SK-N-SH (cell line): ENCODE measurements around the gene CAMKMT. TPM values are rescaled to one million over a fixed set of nuclear protein-coding genes. Genes with fewer than 3 reads are reported as not detected.

Experiments
- CTCF ChIA-PET: fragments of 300-600, 350-600 bp; formaldehyde crosslinking; extraction: SDS; loops from one replicate; lab custom pipeline; 2021; lab: Yijun Ruan, JAX
- POLR2A ChIA-PET: fragments of 350-600 bp; sonication (Branson Sonifier 250); formaldehyde crosslinking; extraction: SDS; loops from one replicate; lab custom pipeline; 2020; ENCODE audit warnings: antibody characterized with exemption, inconsistent platforms; lab: Yijun Ruan, JAX
- DNase-seq: peaks from one replicate; pipeline ENCODE4 v3.0.0; 2012
- H2AFZ ChIP-seq: fragments of 200-600 bp; sonication (generic); 2 replicates; pipeline ENCODE4 v1.8.1; 2016; ENCODE audit warnings: antibody characterized with exemption, mild to moderate bottlenecking, low read depth
- H3F3A ChIP-seq: fragments of 200-600 bp; sonication (generic); replicated peaks from 2 replicates; pipeline ENCODE3; 2016; ENCODE audit warnings: antibody characterized with exemption, mild to moderate bottlenecking; ENCODE audit not compliant: insufficient read depth
- H3K27ac ChIP-seq, 2 experiments: fragments of 200-500 bp in 1 of 2; fragments of 200-600 bp in 1 of 2; sonication (Bioruptor generic) in 1 of 2; sonication (generic), shearing (Covaris generic) in 1 of 2; 2 replicates each; pipeline versions ENCODE4 v1.5.1 to v1.6.1; 2014 to 2016; ENCODE audit warnings: low read depth in 2 of 2, inconsistent platforms in 1 of 2, low read length in 1 of 2, mild to moderate bottlenecking in 1 of 2, mixed read lengths in 1 of 2
- H3K27me3 ChIP-seq: fragments of 200-600 bp; sonication (generic), shearing (Covaris generic); 2 replicates; pipeline ENCODE4 v1.6.1; 2016; ENCODE audit warnings: mixed run types; ENCODE audit not compliant: insufficient read depth
- H3K36me3 ChIP-seq, 2 experiments: fragments of 200-500 bp in 1 of 2; fragments of 200-600 bp in 1 of 2; sonication (Bioruptor generic) in 1 of 2; sonication (generic) in 1 of 2; replicated peaks in 1 of 2; 2 replicates each; pipeline versions ENCODE3 to v1.5.1; 2014 to 2016; ENCODE audit warnings: low read length in 1 of 2, mild to moderate bottlenecking in 1 of 2; ENCODE audit not compliant: insufficient read depth in 2 of 2, control insufficient read depth in 1 of 2
- H3K4me1 ChIP-seq, 2 experiments: fragments of 200-500 bp in 1 of 2; fragments of 200-600 bp in 1 of 2; sonication (Bioruptor generic) in 1 of 2; sonication (generic), shearing (Covaris generic) in 1 of 2; 2 replicates each; pipeline versions ENCODE4 v1.5.1 to v1.6.1; 2014 to 2016; ENCODE audit warnings: low read depth in 1 of 2, low read length in 1 of 2, mixed run types in 1 of 2; ENCODE audit not compliant: insufficient read depth in 2 of 2, control insufficient read depth in 1 of 2
- H3K4me2 ChIP-seq: fragments of 200-600 bp; sonication (generic), shearing (Covaris generic); 2 replicates; pipeline ENCODE4 v1.6.1; 2017; ENCODE audit warnings: mixed run types
- H3K4me3 ChIP-seq, 2 experiments: fragments of 200-500 bp in 1 of 2; fragments of 200-600 bp in 1 of 2; sonication (Bioruptor generic) in 1 of 2; sonication (generic), shearing (Covaris generic) in 1 of 2; 2 replicates each; pipeline versions ENCODE4 v1.5.1 to v1.8.1; 2014 to 2016; ENCODE audit warnings: low read depth in 2 of 2, inconsistent platforms in 1 of 2, low read length in 1 of 2, mild to moderate bottlenecking in 1 of 2, mixed read lengths in 1 of 2, moderate library complexity in 1 of 2
- H3K79me2 ChIP-seq: fragments of 200-600 bp; sonication (generic); 2 replicates; pipeline ENCODE4 v1.8.1; 2017; ENCODE audit warnings: mild to moderate bottlenecking; ENCODE audit not compliant: insufficient read depth
- H3K9ac ChIP-seq: fragments of 200-600 bp; sonication (generic); 2 replicates; pipeline ENCODE4 v1.6.1; 2017; ENCODE audit warnings: mixed run types
- H3K9me2 ChIP-seq: fragments of 200-600 bp; sonication (generic); 2 replicates; pipeline ENCODE4 v1.6.1; 2017; ENCODE audit warnings: mixed run types
- H3K9me3 ChIP-seq: fragments of 200-600 bp; sonication (generic); 2 replicates; pipeline ENCODE4 v1.6.1; 2017; ENCODE audit warnings: mixed run types, mild to moderate bottlenecking, moderate library complexity
- H4K20me1 ChIP-seq: fragments of 200-600 bp; sonication (generic); 2 replicates; pipeline ENCODE4 v1.6.1; 2017; ENCODE audit warnings: mild to moderate bottlenecking, mixed run types; ENCODE audit not compliant: insufficient read depth
- EP300 ChIP-seq, 2 experiments: IDR thresholded peaks; 2 replicates each; pipeline versions ENCODE4 v1.4.0 to v1.6.1; 2012; ENCODE audit warnings: borderline replicate concordance in 1 of 2, low read depth in 1 of 2, low read length in 1 of 2
- FOSL2 ChIP-seq: IDR thresholded peaks from 2 replicates; pipeline ENCODE4 v1.4.0; 2012; ENCODE audit warnings: low read depth, mild to moderate bottlenecking, moderate library complexity, borderline replicate concordance
- GABPA ChIP-seq: IDR thresholded peaks from 2 replicates; pipeline ENCODE4 v1.4.0; 2012; ENCODE audit warnings: low read depth, mild to moderate bottlenecking
- JUND ChIP-seq: IDR thresholded peaks from 2 replicates; pipeline ENCODE4 v1.4.0; 2012
- MEF2A ChIP-seq: IDR thresholded peaks from 2 replicates; pipeline ENCODE4 v1.4.0; 2012; ENCODE audit warnings: low read depth, borderline replicate concordance
- NFIC ChIP-seq: IDR thresholded peaks from 2 replicates; pipeline ENCODE4 v1.4.0; 2012; ENCODE audit warnings: borderline replicate concordance
- NRF1 ChIP-seq: IDR thresholded peaks from 2 replicates; pipeline ENCODE4 v1.6.1; 2012; ENCODE audit warnings: low read depth, mild to moderate bottlenecking, low read length
- RAD21 ChIP-seq: IDR thresholded peaks from 2 replicates; pipeline ENCODE4 v1.6.1; 2012; ENCODE audit warnings: mild to moderate bottlenecking, low read length
- RFX5 ChIP-seq: IDR thresholded peaks from 2 replicates; pipeline ENCODE4 v1.6.1; 2012; ENCODE audit warnings: mild to moderate bottlenecking, improper control_type of control experiment, low read length
- RXRA ChIP-seq: IDR thresholded peaks from 2 replicates; pipeline ENCODE4 v1.4.0; 2012; ENCODE audit warnings: low read depth, mild to moderate bottlenecking, borderline replicate concordance
- WGBS: methylation state at CpG from one replicate; pipeline ENCODE4 v1.1.6; 2017; ENCODE audit warnings: low lambda C conversion rate; 5-methylcytosine and 5-hydroxymethylcytosine counted together
- polyA plus RNA-seq, 3 experiments: library from polyadenylated mRNA; depleted of rRNA; stranded (reverse); fragments of >200 nt; gene quantifications; 2 replicates each; pipeline ENCODE4 v1.2.3, GENCODE V29; 2012
- TF ChIP-seq, protein P1 (sequence below): IDR thresholded peaks from 2 replicates; pipeline ENCODE4 v1.6.1; 2012; ENCODE audit warnings: mild to moderate bottlenecking, low read depth, low read length, moderate library complexity
- TF ChIP-seq, protein P2 (sequence below): IDR thresholded peaks from 2 replicates; pipeline ENCODE4 v1.4.0; 2012; ENCODE audit warnings: low read depth
- TF ChIP-seq, protein P3 (sequence below): fragments of 150-350 bp; IDR thresholded peaks from 2 replicates; pipeline ENCODE4 v1.6.1; 2016; ENCODE audit warnings: mild to moderate bottlenecking, low read depth, low read length

CAMKMT gene
- polyA plus RNA-seq, 1 of the 3 experiments (the other 2 are of a cell fraction) = 5.9 TPM

DNA sequence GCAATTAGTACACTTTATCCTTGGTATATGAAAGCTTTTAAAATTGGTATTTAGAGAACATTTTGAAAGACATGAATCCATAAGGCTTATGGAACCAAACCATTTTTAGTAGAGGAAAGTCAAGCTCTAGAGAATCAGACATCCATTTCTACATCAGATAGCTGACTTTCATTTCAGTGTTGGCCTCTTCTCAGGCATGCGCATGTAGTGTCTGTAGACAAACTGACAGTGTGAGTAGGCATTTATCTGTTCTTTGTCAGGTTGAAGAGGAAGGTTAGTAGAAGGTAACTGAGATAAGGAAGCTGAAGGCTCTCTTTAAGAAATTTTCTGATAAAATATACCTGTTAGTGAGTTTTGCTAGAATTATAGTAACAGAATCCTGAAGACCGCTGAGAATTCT lies 357.8 kb downstream of the CAMKMT start:
- H3K4me3 ChIP-seq = no peak overlapping the region
- H3K36me3 ChIP-seq = no peaks in the 10 kb centered on the region
- H3K9ac ChIP-seq = no peak overlapping the region
- H3K27me3 ChIP-seq = no peaks in the 10 kb centered on the region
- DNase-seq = no peak
- no peaks in the 10 kb centered on the region for H3K9me3 ChIP-seq
- TF ChIP-seq MEF2A = no peak
- no peak for TF ChIP-seq RXRA
- no peak for TF ChIP-seq NFIC
- TF ChIP-seq, protein P1, sequence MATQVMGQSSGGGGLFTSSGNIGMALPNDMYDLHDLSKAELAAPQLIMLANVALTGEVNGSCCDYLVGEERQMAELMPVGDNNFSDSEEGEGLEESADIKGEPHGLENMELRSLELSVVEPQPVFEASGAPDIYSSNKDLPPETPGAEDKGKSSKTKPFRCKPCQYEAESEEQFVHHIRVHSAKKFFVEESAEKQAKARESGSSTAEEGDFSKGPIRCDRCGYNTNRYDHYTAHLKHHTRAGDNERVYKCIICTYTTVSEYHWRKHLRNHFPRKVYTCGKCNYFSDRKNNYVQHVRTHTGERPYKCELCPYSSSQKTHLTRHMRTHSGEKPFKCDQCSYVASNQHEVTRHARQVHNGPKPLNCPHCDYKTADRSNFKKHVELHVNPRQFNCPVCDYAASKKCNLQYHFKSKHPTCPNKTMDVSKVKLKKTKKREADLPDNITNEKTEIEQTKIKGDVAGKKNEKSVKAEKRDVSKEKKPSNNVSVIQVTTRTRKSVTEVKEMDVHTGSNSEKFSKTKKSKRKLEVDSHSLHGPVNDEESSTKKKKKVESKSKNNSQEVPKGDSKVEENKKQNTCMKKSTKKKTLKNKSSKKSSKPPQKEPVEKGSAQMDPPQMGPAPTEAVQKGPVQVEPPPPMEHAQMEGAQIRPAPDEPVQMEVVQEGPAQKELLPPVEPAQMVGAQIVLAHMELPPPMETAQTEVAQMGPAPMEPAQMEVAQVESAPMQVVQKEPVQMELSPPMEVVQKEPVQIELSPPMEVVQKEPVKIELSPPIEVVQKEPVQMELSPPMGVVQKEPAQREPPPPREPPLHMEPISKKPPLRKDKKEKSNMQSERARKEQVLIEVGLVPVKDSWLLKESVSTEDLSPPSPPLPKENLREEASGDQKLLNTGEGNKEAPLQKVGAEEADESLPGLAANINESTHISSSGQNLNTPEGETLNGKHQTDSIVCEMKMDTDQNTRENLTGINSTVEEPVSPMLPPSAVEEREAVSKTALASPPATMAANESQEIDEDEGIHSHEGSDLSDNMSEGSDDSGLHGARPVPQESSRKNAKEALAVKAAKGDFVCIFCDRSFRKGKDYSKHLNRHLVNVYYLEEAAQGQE = no peak
- TF ChIP-seq, protein P2, sequence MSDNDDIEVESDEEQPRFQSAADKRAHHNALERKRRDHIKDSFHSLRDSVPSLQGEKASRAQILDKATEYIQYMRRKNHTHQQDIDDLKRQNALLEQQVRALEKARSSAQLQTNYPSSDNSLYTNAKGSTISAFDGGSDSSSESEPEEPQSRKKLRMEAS = no peak
- no peak for TF ChIP-seq FOSL2
- TF ChIP-seq GABPA = no peak
- no peak for TF ChIP-seq NRF1
- no peak for TF ChIP-seq RFX5
- no peak for TF ChIP-seq JUND
- no peak for TF ChIP-seq RAD21
- TF ChIP-seq, protein P3, sequence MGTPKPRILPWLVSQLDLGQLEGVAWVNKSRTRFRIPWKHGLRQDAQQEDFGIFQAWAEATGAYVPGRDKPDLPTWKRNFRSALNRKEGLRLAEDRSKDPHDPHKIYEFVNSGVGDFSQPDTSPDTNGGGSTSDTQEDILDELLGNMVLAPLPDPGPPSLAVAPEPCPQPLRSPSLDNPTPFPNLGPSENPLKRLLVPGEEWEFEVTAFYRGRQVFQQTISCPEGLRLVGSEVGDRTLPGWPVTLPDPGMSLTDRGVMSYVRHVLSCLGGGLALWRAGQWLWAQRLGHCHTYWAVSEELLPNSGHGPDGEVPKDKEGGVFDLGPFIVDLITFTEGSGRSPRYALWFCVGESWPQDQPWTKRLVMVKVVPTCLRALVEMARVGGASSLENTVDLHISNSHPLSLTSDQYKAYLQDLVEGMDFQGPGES = no peak
- no peak for TF ChIP-seq EP300 (IDR thresholded peaks at IDR 0.05; ENCODE audit: borderline replicate concordance in 1 of 2, low read depth in 1 of 2, low read length in 1 of 2)
- TF ChIP-seq, all 33 proteins: peak for 0
- Histone ChIP-seq H3K4me1 (peaks cover 0 to 2% of the 10 kb centered on the region in 2 experiments; a peak in 2 of 4 replicates), H4K20me1 (no peaks in the 10 kb centered on the region), H3F3A (no peaks in the 10 kb centered on the region), H3K27ac (no peak overlapping the region; a peak in 1 of 4 replicates), H3K9me2 (no peaks in the 10 kb centered on the region), H2AFZ (no peak overlapping the region), H3K4me2 (no peak overlapping the region), H3K79me2 (no peaks in the 10 kb centered on the region)
- CTCF ChIA-PET = interaction anchor here (0.7 to 1.5 kb wide), 6 partner anchors 11 to 240 kb away, joined by 3 to 7 read pairs (median 3); no protein-coding TSS in a partner anchor
- POLR2A ChIA-PET = no interaction called here
- 91% methylated on average over 2 of the region's 2 CpGs for WGBS
